HG03064 (cell line): ENCODE data around the gene ING5.
A peak's percentile ranks its signal among the peaks of the same experiment; 100 is the strongest.

ENCODE experiments used
- ATAC-seq: cut with Tn5 transposase; IDR thresholded peaks from one replicate; pipeline ENCODE4 v1.9.1; 2021; ENCODE audit warnings: low read depth; ENCODE audit not compliant: unreplicated experiment

ING5 gene

DNA sequence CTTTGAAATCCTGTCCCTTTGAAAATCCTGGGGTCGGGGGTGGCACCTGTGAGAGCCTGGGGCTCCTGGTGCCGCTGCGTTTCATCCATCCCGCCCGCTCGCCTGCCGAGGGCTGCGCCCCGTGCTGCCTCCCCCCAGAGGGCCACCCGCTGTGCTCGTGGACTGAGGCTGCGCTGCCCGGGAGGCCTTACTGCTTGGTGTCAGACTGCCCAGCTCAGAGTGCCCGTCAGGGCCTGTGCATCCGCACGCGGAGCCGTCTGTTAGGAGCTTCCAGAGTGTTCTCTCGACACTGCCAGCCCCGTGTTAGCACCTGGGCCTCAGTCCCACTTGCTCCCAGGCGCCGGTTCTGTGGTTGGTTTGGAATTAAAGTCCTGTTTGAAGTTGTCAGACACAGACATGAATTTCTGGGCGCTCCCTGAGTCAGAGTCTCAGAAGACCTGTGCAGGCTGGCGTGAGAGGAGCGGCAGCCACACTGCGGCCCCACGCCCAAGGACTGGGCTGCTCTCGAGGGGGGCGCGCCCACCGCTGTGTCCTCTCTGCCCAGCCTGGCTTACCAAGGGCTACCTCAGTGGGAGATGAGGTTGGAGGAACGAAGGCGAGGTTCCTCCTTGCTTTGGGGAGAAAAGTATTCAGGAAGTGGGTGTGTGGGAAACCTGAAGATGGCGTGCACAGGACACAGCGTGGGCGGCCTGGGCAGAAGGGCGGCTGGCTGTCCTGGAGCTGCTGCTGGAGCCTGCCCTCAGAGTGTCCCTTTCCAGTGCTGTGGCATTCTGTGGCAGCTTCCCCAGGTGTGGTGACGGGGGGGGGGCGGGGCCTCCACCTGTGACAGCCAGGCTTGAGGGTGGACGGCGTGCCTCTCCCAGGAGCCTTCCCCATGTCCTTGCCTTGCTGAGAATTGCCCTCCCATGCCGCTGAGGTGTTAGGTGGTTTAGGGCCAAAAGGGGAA lies 29.3 kb upstream of the ING5 start:
- ATAC-seq: no peak

DNA sequence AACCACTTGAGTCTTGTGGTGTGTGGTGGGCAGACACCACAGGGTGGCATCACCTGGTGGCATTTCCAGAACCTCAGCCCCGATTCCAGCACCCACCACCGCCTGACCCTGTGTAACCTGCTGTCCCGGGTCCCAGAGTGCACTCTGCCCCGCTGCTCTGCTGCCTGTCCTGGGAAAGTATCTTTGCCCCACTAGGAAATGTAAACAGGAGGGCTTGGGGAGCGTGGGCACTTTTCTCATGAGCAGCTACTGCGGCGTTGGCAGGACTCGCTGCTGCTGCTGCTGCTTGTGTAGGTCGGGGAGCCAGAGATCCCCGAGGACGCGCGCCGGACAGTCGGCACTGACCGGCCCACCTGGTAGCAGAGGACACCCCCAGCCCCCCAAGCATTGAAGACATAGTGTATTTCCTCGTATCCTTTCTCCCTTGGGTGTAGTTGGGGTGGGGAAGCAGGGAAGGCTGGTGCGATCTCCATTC lies 28.6 kb upstream of the ING5 start:
- ATAC-seq: no peak

DNA sequence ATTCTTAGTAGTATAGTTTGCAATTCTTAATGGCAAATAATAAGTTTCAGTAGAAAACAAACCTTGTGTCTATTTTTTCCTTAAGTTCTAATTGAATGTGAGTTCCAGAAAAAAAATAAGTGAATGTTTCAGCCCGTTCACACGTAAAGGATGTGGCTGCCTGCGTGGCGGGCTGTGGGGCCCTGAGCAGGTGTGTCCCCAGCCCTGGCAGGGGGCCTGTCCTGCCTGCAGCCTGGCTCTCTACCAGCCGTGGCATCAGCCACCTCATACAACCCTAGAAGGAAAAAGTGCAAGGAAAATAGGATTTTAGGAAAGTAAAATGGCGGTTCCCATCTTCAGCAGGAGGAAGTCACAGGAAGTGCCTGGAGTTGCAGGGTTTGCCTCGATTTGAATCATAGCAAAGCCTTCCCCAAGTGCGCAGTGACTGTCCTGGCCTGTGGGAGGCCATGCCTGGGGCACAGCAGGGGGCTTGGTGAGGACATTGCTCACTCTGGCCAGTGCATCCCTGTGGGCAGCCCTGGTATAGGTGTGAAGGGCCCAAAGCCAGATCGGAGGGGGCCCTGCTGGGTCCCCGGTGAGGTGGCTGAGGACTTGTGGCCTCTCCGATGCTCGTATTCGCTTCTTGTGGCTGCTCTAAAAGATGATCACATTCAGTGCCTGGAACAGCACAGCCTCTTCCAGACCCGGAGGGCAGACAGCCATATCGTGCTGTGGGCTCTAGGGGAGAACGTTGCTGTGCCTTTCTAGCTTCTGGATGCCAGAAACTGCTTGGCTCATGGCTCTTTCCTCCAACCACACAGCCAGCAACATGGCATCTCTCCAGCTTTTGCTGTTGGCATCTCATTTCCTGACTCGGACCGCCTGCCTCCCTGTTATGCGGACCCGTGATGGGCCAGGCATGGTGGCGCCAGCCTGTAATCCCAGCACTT lies 27.8 kb upstream of the ING5 start:
- no peak for ATAC-seq

DNA sequence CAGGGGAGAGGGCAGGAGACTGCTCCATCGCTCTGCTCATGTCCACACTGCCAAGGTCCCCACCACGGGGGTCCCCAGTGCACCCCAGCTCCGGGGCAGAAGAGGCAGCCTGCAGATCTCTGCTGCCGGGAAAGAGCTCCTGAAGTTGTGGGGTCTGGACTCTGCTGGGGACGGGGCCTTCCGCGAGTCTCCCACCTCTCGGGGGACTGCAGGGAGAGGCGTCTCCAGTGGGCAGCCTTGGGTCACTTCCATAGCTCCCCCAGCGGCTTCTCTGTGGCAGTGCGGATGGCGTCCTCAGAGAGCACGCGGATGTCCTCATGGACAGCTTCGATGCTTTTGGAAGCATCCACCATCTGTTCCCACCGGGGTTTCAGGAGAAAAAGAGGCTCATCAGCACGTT lies 26.0 kb upstream of the ING5 start:
- ATAC-seq: no peak

DNA sequence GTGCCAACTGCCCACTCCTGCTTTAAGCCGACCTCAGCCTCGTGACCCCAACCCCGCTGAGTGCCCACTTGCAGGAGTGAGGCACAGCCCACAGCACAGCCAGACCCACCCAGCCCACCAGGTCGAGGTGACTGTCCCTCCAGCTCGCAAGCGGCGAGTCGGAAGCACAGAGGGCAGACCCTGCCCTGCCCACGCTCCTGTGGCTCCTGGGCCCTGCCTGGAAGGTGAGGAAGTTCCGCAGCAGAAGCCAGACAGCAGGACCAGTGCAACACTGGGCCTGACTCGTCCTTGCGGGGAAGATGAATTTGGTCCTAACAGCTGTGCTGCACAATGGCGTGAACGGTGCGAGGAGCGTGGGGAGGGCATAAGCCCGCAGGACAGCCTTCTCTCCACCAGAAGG lies 25.2 kb upstream of the ING5 start:
- ATAC-seq: no peak

DNA sequence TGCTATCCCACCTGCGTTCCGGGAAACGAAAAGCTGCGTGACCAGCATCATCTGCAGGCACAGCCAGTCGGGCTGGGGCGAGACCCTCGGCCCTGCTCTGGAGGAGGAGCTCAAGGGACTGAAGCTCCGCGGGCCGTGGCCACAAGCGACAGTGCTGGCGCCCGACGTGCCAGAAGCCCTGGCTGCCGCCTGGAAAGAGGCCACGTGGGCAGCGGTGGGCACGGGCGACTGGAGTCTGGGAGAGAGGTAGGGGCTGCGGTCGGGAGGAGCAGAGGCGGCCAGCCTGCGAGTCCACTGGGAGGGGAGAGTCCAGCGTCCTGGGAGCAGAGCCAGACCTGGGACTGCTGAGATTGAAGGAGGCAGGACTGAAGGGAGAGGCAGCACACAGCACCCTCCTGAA lies 24.4 kb upstream of the ING5 start:
- ATAC-seq: no peak

DNA sequence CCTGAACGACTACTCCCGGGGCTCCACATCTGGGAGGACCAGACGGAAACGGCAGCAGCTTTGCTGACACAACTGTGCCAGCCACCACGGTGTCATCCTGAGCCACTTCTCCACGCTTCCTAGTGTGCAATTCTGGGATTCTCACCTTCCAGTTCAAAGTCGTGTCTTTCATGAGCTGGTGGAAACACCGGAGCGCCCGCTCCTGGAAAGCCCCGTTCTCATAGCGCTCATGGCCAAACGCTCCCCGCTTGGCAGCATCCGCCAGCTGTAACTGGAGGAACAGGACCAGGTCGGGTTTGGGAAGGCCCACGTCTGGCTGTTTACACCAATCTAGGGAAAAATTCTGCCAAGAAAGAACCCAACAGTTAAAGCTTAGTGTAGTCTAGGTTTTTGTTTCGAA lies 23.5 kb upstream of the ING5 start:
- ATAC-seq: no peak

DNA sequence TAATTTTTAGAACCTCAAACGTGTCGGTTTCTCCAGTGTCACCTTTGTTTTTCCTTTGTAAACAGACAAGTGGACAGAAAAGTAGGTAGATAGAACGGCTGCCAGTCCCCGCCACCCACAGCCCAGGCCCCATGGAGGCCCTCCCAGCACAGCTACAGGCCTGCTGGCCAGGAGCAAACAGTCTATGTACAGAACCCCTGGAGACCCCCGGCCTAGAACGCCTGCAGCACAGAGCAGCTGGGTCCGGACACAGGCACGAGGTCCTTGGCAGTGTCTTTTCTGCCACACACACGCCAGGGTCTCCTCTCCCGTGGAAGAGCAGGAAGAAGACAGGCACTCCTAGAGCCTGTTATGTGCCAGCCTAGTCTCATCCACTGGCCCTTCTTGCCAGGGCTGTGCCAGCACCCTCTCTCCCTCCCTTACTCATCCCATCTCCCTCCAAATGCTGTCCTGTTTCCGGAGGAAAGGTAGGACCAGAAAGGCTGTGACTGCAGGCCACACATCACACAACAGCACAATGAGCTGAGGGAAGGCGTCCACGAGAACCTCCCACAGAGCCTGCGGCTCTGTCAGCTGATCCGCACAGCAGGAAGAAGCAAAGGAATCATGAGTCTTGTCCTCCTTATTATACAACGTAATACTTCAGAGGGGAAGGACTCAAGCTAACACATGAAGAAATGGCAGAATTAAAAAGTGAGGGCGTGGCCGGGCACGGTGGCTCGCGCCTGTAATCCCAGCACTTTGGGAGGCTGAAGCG lies 22.9 kb upstream of the ING5 start:
- no peak for ATAC-seq

DNA sequence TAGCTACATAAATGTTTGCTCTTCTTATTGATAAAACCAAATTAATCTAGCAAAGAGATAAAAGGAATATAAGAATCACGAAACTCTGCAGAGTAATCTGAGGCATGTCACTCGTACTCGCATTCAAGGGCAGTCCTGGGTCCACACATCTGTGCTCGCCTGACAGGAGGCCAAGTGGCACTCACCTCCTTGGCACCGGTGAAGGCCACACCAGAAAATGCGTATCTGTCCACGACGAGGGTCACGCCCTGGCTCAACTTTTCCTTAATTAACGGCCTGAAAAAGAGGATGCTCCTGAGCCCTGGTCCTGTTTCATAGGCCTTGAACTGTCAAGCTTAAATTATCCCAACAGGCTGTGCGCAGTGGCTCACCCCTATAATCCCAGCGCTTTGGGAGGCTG lies 21.8 kb upstream of the ING5 start:
- ATAC-seq: no peak

DNA sequence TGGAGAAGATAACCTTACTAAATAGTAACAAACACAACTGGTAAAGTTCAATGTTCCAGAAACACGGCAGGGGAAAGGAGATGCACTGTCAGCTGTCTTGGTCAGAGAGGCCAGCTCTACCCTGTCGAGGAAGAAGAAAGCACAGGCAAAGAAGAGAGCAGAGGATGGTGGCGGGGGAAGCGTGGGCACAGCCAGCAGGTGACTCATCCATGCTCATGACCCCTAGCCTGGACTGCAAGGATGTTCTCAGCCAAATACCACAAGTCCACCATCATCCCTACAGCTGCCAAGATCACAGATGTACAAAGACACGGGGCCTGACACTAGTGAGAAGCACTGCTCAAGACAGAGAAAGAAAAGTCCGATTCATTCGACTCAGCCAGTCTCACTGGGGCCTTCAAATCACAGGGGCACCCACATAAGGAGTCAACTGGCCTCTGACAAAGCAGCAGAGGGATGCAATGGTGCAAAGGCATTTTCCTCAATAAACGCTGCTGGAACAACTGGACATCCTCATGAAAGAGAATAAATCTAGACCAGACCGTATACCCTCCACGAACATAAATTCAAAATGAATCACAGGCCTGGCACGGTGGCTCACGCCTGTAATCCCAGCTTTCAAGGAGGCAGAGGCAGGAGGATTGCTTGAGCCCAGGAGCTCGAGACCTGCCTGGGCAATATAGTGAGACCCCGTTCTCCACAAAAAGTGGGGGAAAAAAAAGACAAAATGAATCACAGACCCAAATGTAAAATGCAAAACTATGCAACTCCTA lies 20.8 kb upstream of the ING5 start:
- ATAC-seq: no peak

DNA sequence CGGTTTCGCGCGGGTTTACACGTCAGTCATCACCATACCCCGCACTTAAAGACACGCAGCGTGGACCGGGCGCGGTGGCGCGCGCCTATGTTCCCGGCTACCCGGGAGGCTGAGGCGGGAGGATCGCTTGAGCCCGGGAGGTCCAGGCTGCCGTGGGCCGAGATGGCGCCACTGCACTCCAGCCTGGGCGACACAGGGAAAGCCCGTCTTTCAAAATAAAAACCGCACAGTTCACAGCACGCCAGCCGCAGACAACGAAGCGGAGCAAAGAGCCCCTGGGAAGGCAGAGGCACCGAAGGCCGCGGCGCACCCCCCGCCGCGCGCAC lies 15.6 kb upstream of the ING5 start:
- peak; percentile 27 for ATAC-seq

DNA sequence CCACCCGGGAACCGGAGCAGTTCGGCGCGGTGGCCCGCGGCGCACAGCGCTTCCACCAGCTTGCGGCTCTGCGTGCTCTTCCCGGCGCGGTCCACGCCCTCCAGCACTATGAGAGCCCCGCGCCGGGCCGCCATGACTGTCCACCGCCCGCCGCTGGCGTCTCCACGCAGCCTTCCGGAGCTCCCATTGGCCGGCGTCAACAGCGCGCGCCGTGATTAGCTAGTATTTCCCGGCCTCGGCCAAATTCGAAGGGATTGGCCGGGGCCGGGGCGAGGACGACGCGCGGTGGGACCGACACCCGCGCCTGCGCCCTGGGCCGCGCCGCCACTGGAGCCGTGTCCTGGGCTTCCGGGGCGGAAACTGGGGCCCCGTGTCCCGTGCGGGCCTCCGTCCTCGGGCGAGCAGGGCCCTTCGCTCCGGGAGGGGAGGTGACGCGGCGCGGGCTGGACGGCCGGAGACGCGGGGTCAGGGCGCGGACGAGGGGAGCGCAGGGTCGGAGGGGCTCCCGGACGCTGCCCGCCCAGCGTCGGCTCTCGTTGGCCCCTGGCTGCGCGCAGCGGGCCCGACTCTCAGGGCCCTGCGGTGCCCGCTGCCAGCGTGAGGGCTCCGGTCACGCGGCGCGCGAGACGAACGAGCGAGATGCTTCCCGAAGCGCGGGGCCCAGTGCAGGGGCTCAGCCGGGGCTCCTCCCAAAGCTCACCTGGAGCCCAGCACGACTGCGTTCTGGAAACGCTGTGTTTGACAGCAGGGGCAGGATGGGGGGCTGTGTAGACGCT lies 15.0 kb upstream of the ING5 start, which contains the start of gene DTYMK:
Gene DTYMK (minus strand): TSS at position 166 of the 776 bp plus-strand sequence. CDS start 32 bp downstream, at position 134.
- peak; percentile 94 for ATAC-seq

DNA sequence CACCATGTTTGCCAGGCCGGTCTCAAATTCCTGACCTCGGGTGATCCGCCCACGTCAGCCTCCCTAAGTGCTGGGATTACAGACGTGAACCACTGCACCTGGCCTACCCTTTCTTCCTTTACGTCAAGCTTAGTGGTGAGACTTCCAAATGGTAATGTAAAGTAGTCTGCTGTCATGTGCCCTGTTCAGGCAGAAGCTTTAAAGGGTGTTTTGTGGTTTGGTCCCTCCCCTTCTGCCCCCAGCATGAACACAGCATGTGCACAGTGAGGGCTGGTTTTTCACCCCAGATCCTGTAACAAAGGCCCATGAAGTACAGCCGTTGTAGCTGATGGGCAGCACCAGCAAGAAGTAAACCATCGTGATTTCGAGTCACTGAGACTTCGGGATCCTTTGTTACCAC lies 12.5 kb upstream of the ING5 start:
- ATAC-seq: no peak

DNA sequence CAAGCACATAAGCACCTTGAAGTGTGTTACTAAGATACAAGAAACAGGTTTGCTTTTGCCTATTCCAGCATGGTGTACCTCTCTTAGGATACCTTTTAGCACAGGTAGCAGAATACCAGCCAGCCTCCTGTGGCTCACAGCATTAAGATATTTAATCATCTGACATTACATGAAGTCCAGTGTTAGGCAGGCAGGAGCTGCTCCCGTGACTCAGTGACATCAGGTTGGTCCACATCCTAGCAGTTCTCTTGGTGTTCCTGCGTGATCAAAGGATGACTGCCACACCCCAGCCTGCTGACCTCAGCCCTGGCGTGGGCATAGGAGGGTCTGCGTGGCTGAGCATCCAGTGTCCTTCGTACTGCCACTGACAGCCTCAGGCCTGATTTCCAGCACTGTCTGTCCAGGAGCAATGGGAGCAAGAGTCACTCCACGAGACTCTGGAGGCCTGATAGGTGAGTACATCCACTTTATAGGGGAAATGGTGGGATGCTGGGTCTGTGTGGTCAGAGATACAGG lies 11.6 kb upstream of the ING5 start:
- ATAC-seq: no peak

DNA sequence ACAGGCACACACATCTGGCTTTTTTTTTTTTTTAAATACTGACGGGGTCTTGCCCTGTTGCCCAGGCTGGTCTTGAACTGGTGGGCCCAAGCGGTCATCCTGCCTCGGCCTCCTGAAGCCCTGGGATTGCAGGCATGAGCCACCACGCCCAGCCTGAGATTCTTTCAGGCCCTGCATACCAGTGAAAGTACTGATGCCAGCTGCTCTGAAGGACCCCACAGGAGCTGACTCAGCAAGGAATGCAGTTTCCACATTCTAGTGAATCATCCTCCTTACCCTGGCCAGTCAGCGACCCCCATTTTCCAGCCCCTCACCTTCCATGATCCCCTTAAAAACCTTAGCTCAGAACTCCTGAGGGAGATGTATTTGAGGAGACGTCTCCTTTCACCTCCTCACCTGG lies 9.4 kb upstream of the ING5 start:
- ATAC-seq: no peak

DNA sequence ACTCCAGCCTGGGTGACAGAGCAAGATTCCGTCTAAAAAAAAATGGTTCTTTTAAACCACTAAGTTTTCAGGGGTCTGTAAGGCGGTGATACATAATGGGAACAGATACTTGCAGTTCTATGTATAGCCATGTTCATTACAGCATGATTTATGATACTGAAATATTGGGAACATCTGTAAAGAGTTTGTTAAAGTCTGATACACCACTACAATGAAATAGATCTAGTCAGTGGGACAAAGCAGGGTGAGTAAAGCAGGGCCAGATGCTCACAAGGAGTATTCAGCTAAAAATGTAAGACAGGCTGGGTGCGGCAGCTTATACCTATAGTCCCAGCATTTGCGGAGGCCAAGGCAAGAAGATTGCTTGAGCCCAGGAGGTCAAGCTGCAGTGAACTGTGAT lies 6.2 kb upstream of the ING5 start:
- ATAC-seq: no peak

DNA sequence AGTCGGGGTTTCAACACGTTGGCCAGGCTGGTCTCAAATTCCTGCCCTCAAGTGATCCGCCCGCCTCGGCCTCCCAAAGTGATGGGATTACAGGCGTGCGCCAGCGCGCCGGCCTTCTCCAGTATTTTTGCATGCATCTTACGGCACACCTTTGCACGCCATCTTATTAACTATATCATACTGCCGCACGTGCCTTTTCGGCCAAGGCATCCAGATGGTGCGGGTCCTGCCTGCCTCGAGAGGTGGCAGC lies 765 bp upstream of the ING5 start:
- no peak for ATAC-seq

DNA sequence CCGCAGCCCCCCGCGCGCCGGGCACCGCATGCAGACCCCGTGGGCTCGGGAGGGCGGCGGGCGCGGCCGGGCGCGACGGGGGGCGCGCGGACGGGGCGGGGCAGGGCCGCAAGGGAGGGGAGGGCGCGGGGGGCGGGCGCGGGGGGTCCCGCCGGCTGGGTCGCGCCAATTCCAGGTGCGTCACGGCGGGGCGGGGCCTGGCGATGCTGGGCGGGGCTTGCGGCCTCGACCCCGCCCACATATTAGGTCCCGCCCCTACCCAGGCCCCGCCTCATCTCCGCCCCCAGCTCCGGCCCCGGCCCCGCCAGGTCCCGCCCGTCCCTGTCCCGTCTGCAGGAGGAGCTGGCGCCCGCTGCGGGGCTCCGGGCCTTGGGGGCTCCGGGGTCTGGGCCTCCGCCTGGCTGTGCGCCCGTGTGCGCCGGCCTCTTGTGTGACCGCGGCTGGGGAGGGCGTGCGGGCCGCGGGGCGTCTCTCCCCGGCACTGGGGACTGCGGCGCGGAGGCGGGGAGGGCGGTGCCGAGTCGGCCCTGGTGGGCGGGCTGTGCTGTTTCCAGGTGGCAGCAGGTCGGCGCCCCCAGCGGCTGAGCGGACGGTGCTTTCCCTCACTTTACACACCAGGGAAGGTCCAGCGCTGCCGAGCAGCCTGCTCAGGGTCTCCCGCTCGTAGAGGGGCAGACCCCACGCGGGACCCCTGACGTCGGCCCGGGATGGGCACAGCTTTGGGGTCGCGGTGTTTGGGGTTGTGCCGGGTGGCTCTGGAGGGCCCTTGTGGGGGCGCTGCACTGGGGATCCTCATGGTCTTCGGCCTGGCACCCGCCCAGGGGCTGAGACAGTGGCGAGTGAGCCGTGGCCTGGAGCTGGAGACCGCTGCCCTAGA lies 554 bp downstream of the ING5 start:
- peak; percentile 62 for ATAC-seq
